NCI-H2227 treated with DMSO at 0.1 percent for 48 hours (cell line): Measurements from ENCODE around the gene MAD1L1.
"Not testable (repeated sequence)": the region's sequence is repeated elsewhere in the genome, so short reads cannot be mapped to it uniquely, and the experiment has no call there.

ENCODE experiments used
- DNase-seq: peaks from one replicate; lab custom pipeline; 2025; lab: John Stamatoyannopoulos, UW

Gene MAD1L1

GRCh38 chr7:1940402-1940786 lies 292.4 kb downstream of the MAD1L1 start:
- no peak for DNase-seq

DNA sequence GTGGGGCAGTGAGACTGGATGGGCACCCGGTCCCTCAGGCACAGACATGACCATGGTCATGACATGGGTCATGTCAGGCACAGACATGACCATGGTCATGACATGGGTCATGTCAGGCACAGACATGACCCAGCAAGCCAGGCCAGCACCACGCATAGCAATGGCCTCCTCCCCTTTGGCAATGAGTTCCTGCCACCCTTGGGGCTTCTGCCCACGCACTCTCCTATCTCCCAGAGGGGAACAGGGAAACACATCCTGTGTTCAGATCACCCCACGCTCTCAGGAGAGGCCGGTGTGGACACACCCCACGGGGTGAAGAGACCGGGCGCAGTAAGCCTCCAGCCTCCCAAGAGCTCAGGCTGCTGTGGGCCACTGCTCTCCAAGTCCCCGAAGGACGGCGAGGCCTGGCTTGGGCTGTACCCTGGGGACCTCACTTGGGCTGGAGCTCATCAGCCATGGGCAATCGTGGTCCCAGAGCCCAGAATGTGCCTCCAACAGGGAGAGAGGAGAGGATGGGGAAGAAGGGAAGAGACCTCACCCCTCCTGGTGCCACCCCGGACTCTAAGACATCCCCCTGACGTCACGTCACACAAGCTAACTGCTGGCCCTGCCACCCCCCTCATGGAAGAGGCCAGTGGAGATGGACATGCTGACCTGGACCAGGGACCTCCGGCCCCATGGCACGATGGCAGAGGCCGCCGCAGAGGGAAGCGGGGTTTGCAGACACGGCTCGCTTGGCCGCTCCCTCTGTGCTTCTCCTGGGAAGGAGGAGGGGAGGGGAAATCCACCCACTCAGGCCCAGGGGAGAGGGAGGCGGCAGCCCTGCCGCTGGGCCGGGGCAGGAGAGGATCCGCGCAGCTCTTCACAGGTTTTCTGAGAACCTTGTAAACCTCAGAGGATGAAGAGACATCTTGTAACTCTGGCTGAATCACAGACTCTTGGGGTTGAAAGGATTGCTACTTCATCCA lies 293.0 kb downstream of the MAD1L1 start:
- no peak for DNase-seq

GRCh38 chr7:1938788-1939433 lies 293.8 kb downstream of the MAD1L1 start:
- DNase-seq, result no peak

DNA sequence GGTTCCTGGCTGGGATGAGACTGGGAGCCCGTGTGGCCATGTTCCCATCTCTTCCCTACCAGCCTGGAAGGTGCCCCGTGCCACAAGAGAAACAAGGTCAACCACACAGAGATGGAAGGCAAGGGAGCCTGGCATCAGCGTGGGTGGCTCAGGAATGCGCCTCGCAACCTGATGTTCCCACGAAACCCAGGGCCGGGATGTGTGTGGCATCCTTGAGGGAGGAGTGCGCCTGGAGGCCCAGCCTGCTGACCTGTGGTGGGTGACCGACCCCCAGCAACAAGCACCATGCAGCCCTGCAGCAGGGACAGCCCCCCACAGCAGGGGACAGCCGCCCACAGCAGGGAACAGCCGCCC lies 295.5 kb downstream of the MAD1L1 start:
- no peak for DNase-seq

GRCh38 chr7:1936531-1937251 lies 296.1 kb downstream of the MAD1L1 start:
- no peak for DNase-seq

DNA sequence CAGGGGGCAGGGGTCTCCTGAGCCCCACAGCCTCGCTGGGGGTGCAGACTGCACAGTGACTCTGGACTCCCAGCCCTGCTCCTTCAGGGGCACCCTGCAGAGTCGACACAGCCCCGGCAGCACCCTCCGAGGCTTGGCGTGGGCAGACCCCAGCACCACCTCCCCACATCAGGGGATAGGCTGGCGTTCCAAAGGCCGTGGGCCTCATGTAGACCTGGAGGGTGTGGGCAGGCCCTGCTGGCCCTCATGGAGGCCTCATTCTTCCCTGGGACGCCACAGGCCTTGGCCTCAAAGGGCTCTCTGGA lies 296.8 kb downstream of the MAD1L1 start:
- no peak for DNase-seq

- no peak for DNase-seq
Observed at GRCh38 chr7:1935176-1936005, 297.4 kb downstream of the MAD1L1 start.

GRCh38 chr7:1934756-1935155 lies 298.0 kb downstream of the MAD1L1 start:
- no peak for DNase-seq

DNA sequence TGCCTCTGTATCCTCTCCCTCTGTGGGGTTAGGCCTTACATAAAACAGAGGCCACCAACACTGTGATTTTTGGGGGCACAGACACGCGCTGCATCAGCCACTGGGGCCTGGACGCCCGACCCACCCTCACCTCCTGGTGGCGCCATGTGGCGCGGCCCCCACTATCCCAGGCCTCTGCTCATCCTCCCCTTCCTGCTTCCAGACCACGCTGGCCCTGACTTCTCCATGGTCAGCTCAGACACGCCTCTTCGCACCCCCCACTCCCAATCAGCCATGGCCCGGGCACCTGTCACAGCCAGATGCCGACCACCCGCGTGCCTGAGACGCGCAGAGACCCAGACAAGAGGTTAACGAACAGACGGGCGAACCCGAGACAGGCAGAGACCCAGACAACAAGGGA lies 298.7 kb downstream of the MAD1L1 start:
- DNase-seq, result no peak

DNA sequence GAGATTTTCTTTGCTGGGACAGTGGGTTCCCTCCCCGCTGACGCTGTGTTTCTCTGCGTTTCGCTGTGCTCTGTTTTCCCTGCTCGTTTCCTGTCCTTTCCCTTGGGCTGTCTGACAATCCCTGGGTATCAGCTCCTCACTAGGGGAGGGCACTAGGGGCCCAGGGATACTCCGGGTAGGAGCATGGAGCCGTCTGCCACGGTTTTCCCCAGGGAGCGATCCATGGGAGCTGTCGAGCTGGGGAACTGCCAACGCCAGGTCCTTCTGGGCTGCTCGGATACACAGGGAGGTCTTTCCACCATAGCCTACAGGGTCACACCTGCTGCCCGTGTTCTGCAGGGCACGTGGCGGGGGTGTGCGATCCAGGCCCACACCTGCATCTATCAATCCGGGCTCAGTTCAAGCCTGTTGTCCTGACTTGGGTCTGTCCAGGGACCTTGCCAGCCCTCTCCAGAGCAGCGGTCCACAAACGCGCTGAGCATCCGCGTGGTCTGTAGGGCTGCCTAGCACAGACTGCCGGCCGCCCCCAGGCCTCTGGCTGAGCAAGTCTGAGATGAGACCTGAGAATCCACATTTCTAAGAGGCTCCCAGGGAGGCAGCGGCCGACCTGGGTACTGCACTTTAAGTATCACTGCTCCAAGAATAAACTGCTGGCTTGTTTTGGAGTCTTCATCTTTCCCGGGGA lies 299.5 kb downstream of the MAD1L1 start:
- no peak for DNase-seq

GRCh38 chr7:1931951-1932270 lies 300.8 kb downstream of the MAD1L1 start:
- DNase-seq, result no peak

- DNase-seq, result no peak
Observed at GRCh38 chr7:1931256-1931950, 301.3 kb downstream of the MAD1L1 start.

- no peak for DNase-seq
Observed at GRCh38 chr7:1930381-1931065, 302.2 kb downstream of the MAD1L1 start.

DNA sequence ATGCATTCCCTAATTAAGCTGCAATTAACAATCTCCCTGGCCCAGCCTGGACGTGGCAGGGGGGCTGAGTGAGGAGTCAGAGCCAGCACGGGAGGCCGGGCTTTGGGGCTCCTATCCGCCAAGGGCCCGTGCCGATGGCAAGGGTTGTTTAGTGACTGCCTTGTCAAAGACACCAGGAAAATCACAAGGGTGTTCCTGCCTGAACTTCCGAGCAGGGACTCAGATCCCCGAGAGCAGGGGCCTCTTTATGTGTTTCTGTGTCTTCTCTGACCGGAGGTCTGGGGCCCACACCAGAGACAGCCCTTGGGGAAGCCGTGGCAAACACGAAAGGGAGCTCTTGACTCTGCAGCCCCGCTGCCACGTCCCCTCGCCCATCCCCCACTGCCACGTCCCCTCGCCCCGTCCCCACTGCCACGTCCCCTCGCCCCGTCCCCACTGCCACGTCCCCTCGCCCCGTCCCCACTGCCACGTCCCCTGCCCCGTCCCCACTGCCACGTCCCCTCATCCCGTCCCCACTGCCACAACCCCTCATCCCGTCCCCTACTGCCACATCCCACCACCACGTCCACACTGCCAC lies 303.3 kb downstream of the MAD1L1 start:
- not testable (repeated sequence) for DNase-seq

DNA sequence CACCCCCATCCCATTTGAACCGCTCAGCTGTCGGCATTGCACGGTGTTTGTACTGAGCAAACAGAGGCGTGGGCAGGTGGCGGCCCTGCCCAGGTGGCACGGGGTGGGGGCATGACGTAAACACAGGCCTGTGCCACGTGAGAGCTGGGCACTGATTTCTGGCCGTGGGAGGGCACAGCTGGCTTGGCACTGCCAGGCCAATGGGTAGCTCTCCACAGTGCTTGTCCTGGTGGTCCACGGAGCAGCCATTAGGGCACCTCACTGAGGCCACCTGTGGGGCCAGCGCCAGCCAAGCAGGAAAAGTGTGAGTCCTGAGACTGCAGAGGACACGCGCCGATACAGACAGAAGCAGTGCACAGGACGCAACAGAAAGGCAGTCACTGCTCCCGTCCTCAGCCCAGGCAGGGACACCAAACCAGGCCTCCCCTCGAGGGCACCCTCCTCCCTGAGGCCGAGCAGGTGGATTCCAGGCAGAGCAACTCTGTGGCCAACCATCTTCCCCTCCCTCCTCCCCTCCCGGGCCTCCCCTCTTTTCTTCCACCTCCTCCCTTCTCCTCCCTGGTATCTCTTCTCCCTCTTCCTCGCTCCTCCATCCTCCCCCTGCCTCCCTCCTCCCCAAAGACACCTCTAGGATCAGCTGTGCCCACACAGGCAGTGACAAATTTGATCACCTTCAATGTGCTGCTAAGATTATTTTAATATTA lies 303.9 kb downstream of the MAD1L1 start:
- DNase-seq, result no peak

GRCh38 chr7:1927937-1928644 lies 304.7 kb downstream of the MAD1L1 start:
- DNase-seq, result no peak

DNA sequence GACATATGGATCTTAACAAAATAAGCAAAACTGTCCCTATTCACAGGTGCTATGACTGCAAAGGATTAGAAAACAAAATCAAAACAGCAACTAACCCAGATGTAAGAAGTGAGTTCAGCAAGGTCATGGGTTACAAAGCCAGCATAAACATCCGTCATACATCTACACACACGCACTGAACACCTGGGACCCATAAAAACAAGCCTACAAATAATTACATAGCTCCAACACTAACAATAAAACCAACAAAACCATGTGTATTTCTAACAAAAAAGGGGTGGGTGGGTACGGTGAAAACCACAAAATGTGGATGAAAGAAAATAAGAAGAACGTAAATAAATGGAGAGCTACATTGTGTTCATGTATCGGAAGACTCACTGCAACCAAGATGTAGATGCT lies 305.8 kb downstream of the MAD1L1 start:
- no peak for DNase-seq

GRCh38 chr7:1925973-1926907 lies 306.5 kb downstream of the MAD1L1 start:
- DNase-seq, result no peak
